ENCODE measurements around the gene MYO19. TPM values are rescaled to one million over a fixed set of nuclear protein-coding genes. Genes with fewer than 3 reads are reported as not detected.

The MYO19 gene
- total and polyA plus RNA-seq, 2 of the 8 experiments (the other 6 are each of a cell fraction or from before 2014, with no cell fraction given) = 126 to 163 TPM

- Histone ChIP-seq H3K4me2 (ENCODE audit: insufficient read depth in 1 of 2, low read depth in 2 of 2, low read length in 2 of 2) (no peak overlapping the region), H3K4me3 (ENCODE audit: extremely low read depth in 1 of 4, insufficient read depth in 2 of 4, low read depth in 3 of 4, low read length in 4 of 4) (no peak overlapping the region), H3K23me2 (ENCODE audit: low read depth, low read length) (peaks cover 11% of the 10 kb centered on the region), H3K27me3 (replicated peaks in 1 of 4; ENCODE audit: control insufficient read depth in 3 of 4, extremely low read depth in 1 of 4, insufficient read depth in 3 of 4, low read length in 3 of 4) (no peaks in the 10 kb centered on the region), H2BK12ac (ENCODE audit: low read depth, low read length) (no peak overlapping the region), H2BK120ac (replicated peaks; ENCODE audit: low read depth, low read length) (no peak overlapping the region), H2AFZ (ENCODE audit: low read length) (no peak overlapping the region), H3K56ac (replicated peaks; ENCODE audit: insufficient read length, low read depth, low read length) (no peak overlapping the region), H3K9me3 (ENCODE audit: insufficient read depth in 2 of 2, low read depth in 1 of 2, low read length in 1 of 2) (no peaks in the 10 kb centered on the region), H4K91ac (replicated peaks; ENCODE audit: insufficient read length, low read length) (no peak overlapping the region), H3K79me1 (ENCODE audit: low read depth, low read length) (peaks cover 6% of the 10 kb centered on the region), H4K8ac (ENCODE audit: extremely low read depth, insufficient read depth, low read length) (no peak overlapping the region), H2BK15ac (ENCODE audit: low read length) (no peak overlapping the region), H3K27ac (ENCODE audit: low read depth, low read length) (no peak overlapping the region), H3K14ac (ENCODE audit: insufficient read length) (no peak overlapping the region), H2BK20ac (ENCODE audit: low read length) (no peak overlapping the region), H3K23ac (ENCODE audit: insufficient read length) (no peak overlapping the region), H3K18ac (ENCODE audit: extremely low read depth, low read length) (no peak overlapping the region), H2AK5ac (ENCODE audit: low read depth, low read length) (no peak overlapping the region), H3K9ac (replicated peaks in 1 of 4; ENCODE audit: extremely low read depth in 1 of 4, low read depth in 3 of 4, low read length in 3 of 4) (no peak overlapping the region), H3K79me2 (ENCODE audit: control insufficient read depth in 1 of 2, insufficient read depth in 2 of 2, low read length in 2 of 2) (peaks cover 0 to 19% of the 10 kb centered on the region in 2 experiments; a peak in 2 of 4 replicates), H3K4ac (replicated peaks; ENCODE audit: insufficient read length, low read depth, low read length) (no peak overlapping the region), H4K5ac (ENCODE audit: insufficient read length, low read depth, low read length) (no peak overlapping the region), H3K4me1 (replicated peaks in 1 of 4; ENCODE audit: control insufficient read depth in 3 of 4, insufficient read depth in 4 of 4, low read length in 3 of 4) (no peaks in the 10 kb centered on the region; a peak in 1 of 7 replicates), H3K36me3 (ENCODE audit: control insufficient read depth in 2 of 4, insufficient read depth in 4 of 4, low read length in 3 of 4) (peaks cover 3 to 18% (median 8%) of the 10 kb centered on the region in 4 experiments; a peak in 5 of 8 replicates), H4K20me1 (replicated peaks in 1 of 2; ENCODE audit: control insufficient read depth in 1 of 2, insufficient read depth in 2 of 2, low read length in 2 of 2) (peaks cover 0 to 2% of the 10 kb centered on the region in 2 experiments), H2BK5ac (ENCODE audit: low read depth, low read length) (no peak overlapping the region)
- no peak for TF ChIP-seq BCL11A (IDR thresholded peaks at IDR 0.05; ENCODE audit: low read depth in 2 of 2, low read length in 2 of 2)
- no peak for TF ChIP-seq SUZ12 (IDR thresholded peaks at IDR 0.05; ENCODE audit: low read length)
- no peak for TF ChIP-seq BRCA1 (IDR thresholded peaks at IDR 0.05; ENCODE audit: low read depth, low read length)
- no peak for TF ChIP-seq CBX5 (IDR thresholded peaks at IDR 0.05; ENCODE audit: low read depth, low read length)
- TF ChIP-seq TBP (IDR thresholded peaks at IDR 0.05; ENCODE audit: low read depth, low read length) = no peak
- TF ChIP-seq CHD2 (IDR thresholded peaks at IDR 0.05; ENCODE audit: low read length) = no peak
- TF ChIP-seq SP2 (IDR thresholded peaks at IDR 0.05; ENCODE audit: low read length) = no peak
- no peak for TF ChIP-seq POLR2AphosphoS5 (IDR thresholded peaks at IDR 0.05; ENCODE audit: low read depth, low read length)
- TF ChIP-seq NRF1 (IDR thresholded peaks at IDR 0.05; ENCODE audit: low read depth, low read length) = no peak
- no peak for TF ChIP-seq ZNF274 (IDR thresholded peaks at IDR 0.05; ENCODE audit: borderline replicate concordance, extremely low read depth, low read length)
- no peak for TF ChIP-seq CREB1 (IDR thresholded peaks at IDR 0.05)
- TF ChIP-seq SRF (IDR thresholded peaks at IDR 0.05; ENCODE audit: low read depth, low read length) = no peak
- no peak for TF ChIP-seq SP4 (IDR thresholded peaks at IDR 0.05; ENCODE audit: low read length)
- 100% methylated on average over 3 of the region's 3 CpGs; no CpG with 5 or more reads in 1 of the 2 experiments for WGBS, 2 experiments (ENCODE audit: extremely low coverage in 1 of 2, insufficient coverage in 1 of 2, insufficient read length in 1 of 2, insufficient replicate concordance in 2 of 2, low coverage in 1 of 2, low lambda C conversion rate in 2 of 2, missing lambda C conversion rate in 1 of 2)
- no peak for FAIRE-seq
- CTCF ChIA-PET (ENCODE audit: partially characterized antibody) = no interaction called here
- no peak for DNase-seq (ENCODE audit: low read depth in 1 of 2, low spot score in 2 of 2)
- POLR2A ChIA-PET (ENCODE audit: partially characterized antibody) = interaction anchor here (0.8 to 1.6 kb wide), 2 partner anchors 17 to 52 kb away, joined by 3 to 5 read pairs; no protein-coding TSS in a partner anchor
These were observed 6.0 kb upstream of the MYO19 start for GRCh38 chr17:36540696-36541095.

Measured in H1 (cell line).